GM18861 (cell line): ENCODE data around the gene FAM149A.

ENCODE experiments used
- ATAC-seq: cut with Tn5 transposase; IDR thresholded peaks from one replicate; pipeline ENCODE4 v1.9.1; 2021; ENCODE audit not compliant: unreplicated experiment

Gene FAM149A

DNA sequence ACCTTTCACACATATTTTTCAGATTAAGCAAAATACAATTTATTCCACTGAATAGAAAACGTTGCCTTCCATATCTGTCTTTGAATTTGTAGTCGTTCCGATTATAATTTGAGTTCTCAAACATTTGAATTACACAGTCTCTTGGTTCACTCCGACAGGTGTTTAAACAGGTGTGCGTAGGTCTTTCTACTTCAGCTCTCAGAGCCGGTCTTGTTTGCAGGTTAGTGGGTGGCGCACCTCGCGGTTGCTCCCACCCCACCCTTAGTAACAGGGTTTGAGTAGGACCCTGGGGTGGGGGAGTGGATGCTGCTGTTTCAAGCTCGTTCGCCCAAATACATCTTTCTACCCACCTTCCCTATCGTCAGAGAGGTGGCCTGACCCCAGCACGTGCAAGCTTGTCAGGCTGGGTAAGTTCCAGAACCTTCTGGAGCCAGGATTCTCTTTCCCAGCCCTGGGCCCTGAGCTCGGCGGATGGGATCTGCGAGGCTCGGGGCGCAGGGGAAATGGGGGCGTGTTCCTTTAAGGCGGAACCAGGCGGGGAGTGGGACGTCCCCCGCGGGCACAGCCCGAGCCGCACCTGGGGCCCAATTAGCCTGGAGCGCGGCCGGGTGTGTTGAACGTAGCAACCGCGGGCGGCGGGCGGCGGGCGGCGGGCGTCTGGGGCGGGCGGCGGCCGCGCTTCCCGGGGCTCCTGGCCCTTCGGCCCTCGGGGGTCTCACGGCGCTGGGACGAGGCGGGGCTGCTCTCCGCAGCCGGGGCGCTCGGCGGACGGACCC is at the start of gene FAM149A:
Gene FAM149A (plus strand): TSS at position 591 of the 776 bp plus-strand sequence.
- peak; percentile 48 for ATAC-seq

DNA sequence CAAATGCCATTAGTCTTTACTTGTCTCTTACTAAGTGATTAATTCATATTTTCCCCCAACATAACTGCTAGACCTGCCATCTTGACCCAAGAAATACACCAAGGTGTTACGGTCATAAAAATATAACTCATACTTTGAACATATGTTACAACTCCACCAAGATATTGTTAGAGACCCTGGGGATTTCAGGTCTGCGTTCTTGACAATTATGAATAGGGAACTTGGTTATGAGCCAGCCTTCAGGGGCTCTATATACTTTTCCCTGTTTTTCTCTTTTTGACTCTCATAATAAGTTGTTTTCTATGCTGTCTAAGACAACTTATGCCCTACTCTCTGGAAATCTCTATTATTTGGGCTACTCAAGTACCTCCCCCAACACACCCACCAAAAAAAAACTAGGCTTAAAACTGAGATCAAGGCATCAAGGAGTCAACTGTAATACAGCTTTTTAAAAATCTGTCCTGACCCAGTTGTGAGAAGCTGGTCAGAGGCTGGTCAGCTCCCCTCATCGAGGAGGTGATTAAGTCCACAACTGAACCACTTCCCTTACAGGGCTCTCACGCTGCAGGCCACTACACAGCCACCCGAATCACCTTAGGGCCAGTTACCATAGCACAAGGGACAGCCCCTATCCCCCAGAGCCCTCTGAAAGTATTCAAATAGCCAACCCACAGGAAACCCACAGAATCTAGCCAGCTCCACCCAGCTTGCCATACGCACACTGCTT is 46.1 kb upstream of the FAM149A start:
- ATAC-seq: peak; percentile 99

DNA sequence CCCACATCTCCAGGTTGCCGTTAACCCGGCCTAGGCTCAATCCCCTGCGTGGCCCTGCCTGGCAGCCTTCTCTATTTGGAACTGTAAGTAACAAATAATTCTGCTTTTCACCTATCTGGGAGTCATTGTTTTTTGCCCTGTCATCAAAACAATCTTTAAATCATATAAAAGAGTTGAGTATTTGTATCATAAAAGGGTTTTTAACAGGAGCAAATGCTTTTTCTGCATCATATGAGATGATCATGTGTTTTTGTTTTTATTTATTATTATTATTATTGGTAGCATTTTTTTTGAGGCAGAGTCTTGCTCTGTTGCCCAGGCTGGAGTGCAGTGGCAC is 45.6 kb upstream of the FAM149A start:
- no peak for ATAC-seq

DNA sequence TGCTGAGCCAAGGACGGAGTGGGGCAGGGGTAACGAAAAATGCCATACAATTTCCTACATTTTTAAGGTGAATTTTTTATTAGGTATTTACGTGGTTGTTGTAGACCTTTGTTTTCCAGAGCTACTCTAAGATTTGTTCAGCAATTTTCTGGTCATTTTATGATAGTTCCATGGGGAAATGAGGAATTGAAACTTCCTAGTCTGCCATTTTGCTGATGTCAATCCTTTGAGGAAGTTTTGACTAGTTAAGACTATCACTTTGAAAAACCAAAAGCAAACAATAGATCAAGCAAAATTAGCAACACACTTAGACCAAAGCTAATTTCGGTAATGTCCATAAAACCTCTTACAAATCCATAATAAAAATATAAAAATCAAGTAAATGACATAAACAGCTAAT is 42.6 kb upstream of the FAM149A start:
- no peak for ATAC-seq

DNA sequence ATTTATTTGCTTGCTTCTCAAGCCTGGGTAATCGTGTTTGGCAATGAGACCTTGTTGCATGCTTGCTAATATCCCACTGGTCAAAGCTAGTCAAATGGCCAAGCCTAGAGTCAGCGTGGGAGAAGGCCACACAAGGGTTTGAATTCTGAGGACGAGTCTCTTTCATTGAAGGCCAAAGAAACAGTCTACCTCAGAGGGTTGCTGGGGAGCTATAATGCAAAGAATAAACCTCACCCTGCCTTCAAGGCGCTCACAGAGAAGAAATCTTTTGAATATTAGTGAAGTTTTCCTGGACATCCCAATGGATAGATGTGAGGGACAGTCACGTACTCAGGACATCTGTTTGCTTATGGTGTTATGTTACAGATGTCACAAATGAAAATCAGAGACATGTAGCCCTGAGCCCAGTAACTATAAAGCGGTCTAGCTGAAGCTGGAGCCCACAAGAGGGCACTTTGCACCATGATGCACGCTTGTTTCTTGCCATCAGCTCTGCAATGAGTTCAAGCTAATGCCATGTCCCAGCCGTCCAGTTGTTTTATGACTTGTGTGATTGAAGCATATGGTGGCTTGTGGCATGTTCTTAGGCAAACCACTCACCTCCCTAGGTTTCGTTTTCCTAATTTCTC is 36.6 kb upstream of the FAM149A start:
- peak; percentile 95 for ATAC-seq

DNA sequence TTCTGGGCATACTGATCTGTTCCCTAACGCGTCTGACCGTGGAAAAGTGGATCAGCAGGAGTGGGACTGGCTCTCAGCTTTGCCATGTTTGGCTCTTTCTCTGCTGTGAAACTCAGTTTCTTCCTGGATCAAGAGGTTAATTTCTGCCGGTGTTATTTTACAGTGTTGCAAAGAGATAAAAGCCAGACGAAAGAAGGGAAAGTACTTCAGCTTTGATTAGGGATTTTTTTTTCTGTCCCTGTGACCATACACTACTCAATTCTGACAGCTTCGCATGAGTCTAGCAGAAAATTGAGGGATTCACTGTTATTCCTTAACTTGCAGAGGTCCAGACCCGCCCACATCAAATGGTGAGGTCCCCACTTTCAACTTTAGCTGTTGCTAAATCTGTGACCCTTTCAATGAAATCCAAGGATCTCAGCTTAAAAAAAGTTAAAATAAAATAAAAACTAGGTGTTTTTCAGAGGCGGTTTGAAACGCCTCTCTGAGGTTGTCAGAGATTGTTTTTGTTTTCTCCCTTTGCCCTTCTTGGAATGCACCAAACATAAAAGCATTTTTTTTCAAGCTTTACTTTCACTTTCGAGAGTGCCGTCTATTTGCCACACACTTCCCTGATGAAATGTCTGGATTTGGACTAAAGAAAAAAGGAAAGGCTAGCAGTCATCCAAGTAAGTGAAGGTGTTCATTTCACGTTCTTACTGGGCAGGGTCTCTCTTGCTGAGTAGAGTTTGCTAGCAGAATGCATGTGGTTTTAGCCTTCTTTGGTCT is 35.7 kb upstream of the FAM149A start, which contains the start of gene TLR3:
Gene TLR3 (plus strand): TSS at position 576 of the 768 bp plus-strand sequence. CDS start 7,464 bp downstream, outside the sequence.
- ATAC-seq: no peak

DNA sequence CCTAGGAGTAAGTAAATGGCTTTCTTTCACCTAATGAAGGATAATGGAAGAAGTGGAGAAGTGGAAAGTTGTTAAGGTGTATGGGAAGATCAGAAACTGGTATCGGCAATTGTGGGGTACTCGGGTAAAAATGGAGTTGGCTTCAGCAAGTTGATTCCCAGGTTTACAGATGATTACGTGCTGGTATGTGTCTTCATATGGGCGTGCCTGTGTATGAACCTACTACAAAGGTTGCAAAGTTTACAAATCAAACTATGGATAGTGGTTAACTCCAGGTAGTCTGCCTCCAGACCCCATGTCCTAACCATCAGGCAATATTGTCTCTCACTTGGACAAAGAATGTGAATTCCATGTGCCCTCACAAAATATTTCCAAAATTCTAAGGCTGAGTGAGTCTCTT is 34.8 kb upstream of the FAM149A start:
- ATAC-seq: no peak

DNA sequence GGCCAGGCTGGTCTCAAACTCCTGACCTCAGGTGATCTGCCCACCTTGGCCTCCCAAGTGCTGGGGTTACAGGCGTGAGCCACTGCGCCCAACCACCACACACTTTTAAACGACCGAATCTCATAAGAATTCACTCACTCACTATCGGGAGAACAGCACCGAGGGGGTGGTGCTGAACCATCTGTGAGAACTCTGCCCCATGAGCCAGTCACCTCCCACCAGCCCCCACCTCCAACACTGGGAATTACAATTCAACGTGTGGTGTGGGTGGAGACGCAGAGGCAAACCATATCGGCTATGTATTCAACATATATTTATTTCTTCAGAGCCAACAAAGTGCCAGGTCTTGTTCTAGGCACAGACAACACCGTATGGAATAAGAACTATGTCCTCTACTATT is 32.0 kb upstream of the FAM149A start:
- ATAC-seq: no peak

DNA sequence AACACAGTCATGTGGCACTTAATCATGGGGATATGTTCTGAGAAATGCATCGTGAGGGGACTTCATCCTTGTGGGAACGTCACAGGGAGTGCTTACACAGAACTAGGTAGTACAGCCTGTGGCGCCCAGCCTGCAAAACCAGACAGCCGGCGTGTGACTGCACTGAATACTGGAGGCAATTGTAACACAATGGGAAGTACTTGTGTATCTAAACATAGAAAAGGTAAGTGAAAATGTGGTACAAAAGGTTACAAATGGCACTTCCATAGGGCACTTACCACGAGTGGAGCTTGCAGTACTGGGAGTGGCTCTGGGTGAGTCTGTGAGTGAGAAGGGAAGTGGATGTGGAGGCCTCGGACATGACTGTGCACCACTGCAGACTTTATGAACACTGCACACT is 30.3 kb upstream of the FAM149A start:
- no peak for ATAC-seq

DNA sequence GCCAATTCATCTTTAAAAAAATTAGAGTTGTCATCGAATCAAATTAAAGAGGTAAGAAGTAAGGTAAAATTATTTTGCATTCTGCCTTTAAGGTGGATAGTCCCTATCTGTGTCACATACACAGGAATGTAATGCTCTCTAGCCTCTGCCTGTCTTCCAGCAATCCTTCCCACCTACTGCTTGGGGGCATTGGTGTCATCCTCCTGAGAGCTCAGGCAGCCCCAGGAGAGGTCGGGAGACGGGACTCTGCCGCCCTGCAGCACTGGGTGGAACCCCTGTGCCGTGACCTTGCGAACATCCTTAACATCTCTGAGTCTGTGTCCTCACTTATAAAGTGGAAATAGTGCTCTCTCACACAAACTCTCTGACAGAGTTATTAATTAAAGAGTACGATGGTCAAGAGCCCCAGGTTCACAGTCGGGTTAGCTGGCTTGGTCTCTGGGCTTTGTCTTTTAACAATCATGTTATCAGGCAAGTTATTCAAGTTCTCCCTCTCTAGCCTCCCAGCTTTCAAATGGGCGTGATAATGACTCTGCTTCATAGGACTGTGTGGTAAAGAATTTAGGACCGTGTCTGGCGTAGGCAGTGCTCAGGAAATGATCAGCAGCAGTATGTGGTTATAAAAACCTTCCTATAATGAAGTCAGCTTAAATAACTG is 25.4 kb upstream of the FAM149A start:
- ATAC-seq: no peak

DNA sequence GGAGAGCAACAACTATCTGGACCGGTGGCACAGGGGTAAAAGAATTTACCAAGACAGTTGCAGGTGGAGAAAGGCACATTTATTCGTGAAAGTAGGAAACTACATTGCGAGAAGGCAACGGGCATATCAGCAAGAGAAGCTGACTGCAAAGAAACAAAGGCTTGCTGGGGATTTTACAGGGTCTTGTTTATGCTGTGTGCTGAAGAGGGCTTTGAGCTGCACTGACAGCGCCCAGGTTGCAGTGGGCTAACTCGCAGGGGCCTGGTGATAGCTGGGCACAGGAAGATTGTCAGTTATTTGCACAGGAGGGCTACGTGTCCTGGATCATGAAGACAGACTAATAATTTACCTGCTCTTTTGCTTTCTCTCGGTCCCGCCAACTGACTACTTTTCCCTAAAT is 24.8 kb upstream of the FAM149A start:
- ATAC-seq: no peak

DNA sequence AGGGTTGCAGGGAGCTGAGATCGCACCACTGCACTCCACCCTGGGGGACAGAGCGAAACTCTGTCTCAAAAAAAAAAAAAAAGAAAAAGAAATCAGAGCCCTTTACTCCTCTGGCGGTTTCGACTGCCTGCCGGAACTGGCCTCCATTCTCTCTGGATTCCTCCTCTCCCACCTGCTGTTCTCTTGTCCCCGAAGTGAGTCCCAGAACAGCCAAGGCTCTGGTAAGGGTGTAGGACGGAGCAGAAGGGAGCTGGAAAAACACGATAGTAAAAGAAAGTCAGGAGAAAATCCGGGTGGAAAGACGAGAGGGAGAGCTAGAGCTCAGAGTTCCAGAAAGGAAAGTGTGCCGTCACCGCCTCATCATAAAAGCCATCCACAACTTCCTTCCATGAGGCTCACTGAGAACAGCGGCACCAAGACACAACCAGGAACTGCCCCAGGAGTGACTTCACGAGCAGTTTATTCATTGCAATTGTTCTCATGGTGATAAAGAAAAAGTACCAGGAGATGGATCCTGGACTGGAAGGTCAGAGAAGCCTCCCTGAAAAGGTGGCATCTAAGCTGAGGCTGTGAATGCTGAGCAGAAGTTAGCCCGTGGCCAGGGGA is 23.2 kb upstream of the FAM149A start:
- no peak for ATAC-seq

DNA sequence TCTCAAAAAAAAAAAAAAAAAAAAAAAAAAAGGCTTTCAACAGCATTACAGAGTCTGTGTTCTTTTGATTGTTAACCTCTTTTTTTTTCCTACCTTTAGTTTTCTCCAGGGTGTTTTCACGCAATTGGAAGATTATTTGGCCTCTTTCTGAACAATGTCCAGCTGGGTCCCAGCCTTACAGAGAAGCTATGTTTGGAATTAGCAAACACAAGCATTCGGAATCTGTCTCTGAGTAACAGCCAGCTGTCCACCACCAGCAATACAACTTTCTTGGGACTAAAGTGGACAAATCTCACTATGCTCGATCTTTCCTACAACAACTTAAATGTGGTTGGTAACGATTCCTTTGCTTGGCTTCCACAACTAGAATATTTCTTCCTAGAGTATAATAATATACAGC is 22.3 kb upstream of the FAM149A start:
- no peak for ATAC-seq

DNA sequence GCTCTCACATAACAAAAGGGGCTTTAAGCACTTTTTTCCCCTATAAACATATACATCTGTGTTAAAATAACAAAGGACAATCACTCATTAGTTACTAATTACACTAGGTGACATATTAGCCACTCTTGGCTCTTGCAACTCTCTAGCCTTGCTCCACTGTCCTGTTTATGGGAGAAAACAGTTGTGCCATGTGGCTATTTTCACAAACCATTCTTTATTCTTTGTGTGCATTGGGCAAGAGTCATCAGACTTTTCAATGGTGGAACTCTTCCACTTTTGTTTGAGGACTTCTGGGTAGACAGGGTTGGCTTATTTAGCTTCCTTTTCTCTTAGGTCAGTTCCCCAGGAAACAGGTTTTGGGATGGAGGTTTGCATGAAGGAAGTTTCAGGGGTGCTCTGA is 16.0 kb upstream of the FAM149A start:
- no peak for ATAC-seq

DNA sequence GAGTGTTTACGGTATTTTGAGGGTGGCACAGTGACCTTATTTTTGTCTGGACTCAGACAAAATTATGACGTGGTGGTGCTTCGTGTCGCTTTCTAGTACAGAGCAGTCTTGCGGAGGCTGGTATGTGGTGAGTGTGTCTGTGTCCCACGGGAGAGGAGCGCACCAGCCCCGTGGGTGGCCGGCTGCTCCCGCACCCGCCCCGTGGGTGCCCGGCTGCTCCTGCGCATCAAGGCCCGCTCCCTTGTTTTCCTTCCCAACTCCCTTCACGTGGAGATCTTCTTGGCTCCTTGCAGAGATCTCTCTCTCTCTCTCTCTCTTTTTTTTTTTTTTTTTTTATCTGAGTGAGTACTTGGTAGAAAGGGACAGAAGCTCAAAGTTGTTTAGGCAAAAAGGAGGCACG is 12.2 kb upstream of the FAM149A start:
- no peak for ATAC-seq

DNA sequence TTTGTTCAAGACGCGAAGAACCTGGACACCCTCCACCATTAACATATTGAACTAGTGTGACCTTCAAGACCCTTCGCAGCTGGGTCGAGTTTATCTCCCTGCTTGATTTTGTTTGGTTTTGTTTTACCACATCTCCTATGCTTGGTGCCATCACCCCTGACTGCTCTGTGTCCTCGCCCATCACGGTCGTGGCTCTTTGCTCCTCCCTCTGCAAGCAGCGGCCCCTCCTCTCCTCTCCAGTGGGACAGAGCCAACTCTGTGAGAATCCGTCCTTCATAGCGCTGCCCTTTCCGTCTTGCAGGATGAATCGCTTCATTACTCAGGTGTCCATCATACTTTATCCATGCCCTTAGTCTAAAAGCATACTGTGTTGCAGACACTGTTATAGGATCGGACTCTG is 9.1 kb upstream of the FAM149A start:
- no peak for ATAC-seq

DNA sequence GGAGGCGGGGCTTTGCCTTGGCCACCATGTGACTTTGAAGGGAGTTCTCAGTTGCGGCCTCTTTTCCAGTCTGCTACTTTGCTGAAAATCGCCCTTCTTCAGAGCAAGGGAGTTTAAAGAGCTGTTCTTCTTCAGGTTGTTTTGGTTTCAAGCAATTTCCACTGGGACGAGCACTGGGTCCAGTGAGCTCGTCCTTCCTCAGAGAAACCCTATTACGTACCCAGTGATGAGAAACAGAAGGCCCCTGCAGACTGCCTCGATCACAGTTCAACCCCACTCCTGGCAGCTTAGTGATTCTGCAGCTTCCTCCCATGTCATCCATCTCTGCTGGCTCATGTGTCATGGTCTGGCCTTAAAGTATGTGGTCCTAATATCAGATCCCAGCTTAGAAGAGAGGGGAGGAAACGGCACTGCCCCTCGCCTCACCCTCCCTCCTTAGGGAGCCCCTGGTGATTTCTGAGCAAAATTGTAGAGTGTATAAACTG is 7.8 kb upstream of the FAM149A start:
- ATAC-seq: no peak

DNA sequence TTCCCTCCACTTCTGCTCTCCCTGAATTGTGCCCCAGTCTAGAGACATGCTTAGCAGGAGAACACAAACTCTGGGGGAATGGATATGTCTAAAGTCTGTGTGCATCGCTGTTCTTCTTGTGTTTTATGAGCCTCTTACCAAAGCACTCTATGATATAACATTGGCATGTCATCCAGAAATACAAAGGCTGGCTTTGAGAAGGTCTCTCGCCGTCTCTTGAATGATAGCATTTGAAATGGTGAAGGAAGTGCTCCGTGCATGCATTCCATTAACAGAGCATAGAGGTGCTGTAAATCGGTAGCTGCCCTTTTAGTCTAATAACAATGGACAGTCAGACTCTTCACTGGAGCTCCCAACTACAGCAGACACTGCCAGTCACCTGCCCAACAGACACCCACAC is 7.1 kb upstream of the FAM149A start:
- no peak for ATAC-seq

DNA sequence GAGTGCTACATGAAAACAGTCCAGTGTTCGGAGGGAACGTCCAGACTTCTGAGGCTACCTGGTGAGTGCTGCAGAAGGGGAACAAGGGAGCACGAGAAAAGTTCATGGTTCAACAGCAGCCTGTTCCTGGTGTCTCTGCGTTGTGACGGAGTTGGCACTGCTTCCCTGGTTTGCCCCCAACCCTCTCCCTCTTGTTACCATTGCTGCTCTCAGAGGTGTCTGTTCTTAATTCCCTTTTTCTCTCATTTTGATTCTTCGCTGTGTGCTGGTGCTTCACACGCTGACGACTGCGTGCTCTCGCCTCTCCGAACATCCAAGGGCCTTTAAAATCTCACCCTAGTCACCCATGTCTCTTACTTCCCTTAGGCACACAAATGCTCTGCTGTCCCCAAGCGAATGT is 1.6 kb upstream of the FAM149A start:
- ATAC-seq: no peak
